ENCODE measurements around the gene RERE. TPM values are rescaled to one million over a fixed set of nuclear protein-coding genes. Genes with fewer than 3 reads are reported as not detected.
A peak's percentile ranks its signal among the peaks of the same experiment; 100 is the strongest.
"Not testable (repeated sequence)": the region's sequence is repeated elsewhere in the genome, so short reads cannot be mapped to it uniquely, and the experiment has no call there.

Gene RERE
- total RNA-seq, 1 donor from 2014 or later: 76.8 TPM

DNA sequence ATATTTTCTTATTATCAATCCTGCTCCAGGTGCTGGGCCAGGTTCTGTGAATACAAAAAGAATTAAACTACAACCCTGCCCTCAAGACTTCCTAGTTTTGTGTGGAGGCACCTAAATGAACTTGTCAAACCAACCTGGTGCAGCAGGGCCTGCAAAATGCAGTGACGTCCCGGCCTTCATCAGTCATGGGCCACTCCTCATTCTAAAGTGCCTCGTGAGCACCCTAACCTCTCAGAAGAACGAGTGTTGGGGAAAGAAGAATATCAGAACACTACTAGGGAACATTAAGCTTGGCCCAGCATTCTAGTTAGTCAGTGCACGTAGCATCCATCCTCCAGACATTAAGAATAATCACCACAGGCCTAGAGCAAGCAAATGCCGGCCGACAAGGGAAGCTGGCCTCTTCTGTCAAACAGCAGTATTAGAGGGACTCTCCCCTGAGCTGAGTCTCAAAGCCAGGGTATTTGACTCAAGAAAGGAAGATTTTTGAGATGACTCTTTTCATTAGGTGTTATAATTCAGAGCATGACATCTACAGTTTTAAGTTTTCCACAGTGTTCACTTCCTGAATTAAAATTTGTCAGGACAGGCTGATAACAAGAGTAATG, 361.6 kb downstream of the RERE start:
- Mint-ChIP-seq H3K4me1 (ENCODE audit: unreplicated experiment) (peaks cover 44% of the 10 kb centered on the region), H3K4me3 (ENCODE audit: unreplicated experiment) (no peak overlapping the region), H3K27me3 (ENCODE audit: unreplicated experiment) (no peaks in the 10 kb centered on the region), H3K36me3 (ENCODE audit: unreplicated experiment) (peaks cover 5% of the 10 kb centered on the region), H3K27ac (ENCODE audit: unreplicated experiment) (peak overlapping the region; percentile 84), H3K9me3 (ENCODE audit: unreplicated experiment) (no peaks in the 10 kb centered on the region)
- TF ChIP-seq, protein P1, sequence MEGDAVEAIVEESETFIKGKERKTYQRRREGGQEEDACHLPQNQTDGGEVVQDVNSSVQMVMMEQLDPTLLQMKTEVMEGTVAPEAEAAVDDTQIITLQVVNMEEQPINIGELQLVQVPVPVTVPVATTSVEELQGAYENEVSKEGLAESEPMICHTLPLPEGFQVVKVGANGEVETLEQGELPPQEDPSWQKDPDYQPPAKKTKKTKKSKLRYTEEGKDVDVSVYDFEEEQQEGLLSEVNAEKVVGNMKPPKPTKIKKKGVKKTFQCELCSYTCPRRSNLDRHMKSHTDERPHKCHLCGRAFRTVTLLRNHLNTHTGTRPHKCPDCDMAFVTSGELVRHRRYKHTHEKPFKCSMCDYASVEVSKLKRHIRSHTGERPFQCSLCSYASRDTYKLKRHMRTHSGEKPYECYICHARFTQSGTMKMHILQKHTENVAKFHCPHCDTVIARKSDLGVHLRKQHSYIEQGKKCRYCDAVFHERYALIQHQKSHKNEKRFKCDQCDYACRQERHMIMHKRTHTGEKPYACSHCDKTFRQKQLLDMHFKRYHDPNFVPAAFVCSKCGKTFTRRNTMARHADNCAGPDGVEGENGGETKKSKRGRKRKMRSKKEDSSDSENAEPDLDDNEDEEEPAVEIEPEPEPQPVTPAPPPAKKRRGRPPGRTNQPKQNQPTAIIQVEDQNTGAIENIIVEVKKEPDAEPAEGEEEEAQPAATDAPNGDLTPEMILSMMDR (IDR thresholded peaks at IDR 0.05): no peak
- DNase-seq (ENCODE audit: extremely low spot score, unreplicated experiment): no peak

DNA sequence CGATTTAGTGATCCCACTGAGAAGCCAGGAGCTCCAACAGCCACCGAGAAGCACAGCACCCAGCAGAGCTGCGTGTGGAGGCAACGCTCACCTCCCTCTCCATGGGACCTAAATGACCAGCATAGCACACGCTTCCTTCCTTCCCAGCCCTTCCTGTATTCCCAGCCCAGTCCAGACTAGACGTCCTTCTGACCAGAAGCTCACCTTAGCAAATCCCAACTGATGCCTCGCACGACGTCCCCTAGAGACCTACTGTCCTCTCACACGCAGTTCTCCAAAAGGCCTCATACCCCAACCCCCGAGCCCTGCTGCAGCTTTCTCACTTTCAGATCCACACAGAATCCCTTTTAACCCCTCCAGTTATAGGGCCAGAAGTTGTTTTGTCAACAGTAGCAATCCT, 367.1 kb downstream of the RERE start:
- DNase-seq (ENCODE audit: extremely low spot score, unreplicated experiment): no peak
- TF ChIP-seq, protein P1 (IDR thresholded peaks at IDR 0.05): no peak
- Mint-ChIP-seq H3K4me1 (ENCODE audit: unreplicated experiment) (peaks cover 5% of the 10 kb centered on the region), H3K36me3 (ENCODE audit: unreplicated experiment) (peaks cover 17% of the 10 kb centered on the region), H3K27me3 (ENCODE audit: unreplicated experiment) (no peaks in the 10 kb centered on the region), H3K4me3 (ENCODE audit: unreplicated experiment) (no peak overlapping the region), H3K9me3 (ENCODE audit: unreplicated experiment) (no peaks in the 10 kb centered on the region), H3K27ac (ENCODE audit: unreplicated experiment) (no peak overlapping the region)

DNA sequence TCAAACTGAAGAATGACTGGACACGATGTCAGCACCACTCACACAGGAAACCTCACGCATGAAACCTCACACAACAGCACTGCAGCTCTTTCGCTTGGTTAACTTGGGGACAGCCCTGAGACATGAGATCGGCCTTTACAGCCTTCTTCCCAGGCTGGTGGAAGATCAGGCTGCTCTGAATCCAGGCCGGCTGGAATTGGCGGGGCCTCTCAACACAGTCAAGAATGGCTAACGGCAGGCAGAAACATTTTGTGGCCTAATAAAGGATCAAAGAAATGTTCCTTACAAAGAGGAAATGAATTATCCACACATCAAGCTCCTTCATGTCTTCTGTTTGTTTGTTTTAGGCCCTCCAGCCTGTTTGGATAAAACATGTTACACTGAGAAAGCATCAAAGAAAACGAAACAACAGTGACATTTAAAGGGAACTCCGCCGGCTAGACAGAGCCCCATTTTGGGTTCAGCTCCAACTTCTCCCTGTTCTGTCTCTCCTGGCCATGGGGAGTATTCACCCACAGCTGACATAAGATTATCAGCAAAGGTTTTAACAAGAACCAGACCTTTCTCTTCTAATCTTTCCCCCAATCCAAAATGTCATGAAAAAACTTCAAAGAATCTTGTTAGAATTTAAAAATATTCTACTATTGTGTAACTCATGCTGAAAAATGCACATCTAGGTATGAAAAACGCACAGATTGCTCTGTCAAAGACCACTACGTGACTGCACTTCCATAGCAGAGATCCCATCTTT, 368.4 kb downstream of the RERE start:
- no peak for DNase-seq (ENCODE audit: extremely low spot score, unreplicated experiment)
- Mint-ChIP-seq H3K36me3 (ENCODE audit: unreplicated experiment) (peaks cover 23% of the 10 kb centered on the region), H3K4me3 (ENCODE audit: unreplicated experiment) (no peak overlapping the region), H3K27ac (ENCODE audit: unreplicated experiment) (no peak overlapping the region), H3K27me3 (ENCODE audit: unreplicated experiment) (no peaks in the 10 kb centered on the region), H3K9me3 (ENCODE audit: unreplicated experiment) (no peaks in the 10 kb centered on the region), H3K4me1 (ENCODE audit: unreplicated experiment) (peaks cover 3% of the 10 kb centered on the region)
- TF ChIP-seq, protein P1 (IDR thresholded peaks at IDR 0.05): no peak

DNA sequence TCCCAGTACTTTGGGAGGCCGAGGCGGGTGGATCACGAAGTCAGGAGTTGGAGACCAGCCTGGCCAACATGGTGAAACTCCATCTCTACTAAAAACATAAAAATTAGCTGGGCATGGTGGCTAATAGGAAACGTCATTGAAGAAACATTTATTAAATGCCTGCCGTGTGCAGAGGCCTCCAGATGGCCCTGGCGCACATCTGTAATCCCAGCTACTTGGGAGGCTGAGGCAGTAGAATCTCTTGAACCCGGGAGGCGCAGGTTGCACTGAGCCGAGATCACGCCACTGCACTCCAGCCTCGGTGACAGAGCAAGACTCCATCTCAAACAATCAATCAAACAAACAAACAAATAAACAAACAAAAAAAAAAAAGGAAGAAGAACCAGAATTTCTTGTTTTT, 368.9 kb downstream of the RERE start:
- H3K9me3 Mint-ChIP-seq (ENCODE audit: unreplicated experiment); H3K4me1 Mint-ChIP-seq (ENCODE audit: unreplicated experiment); DNase-seq (ENCODE audit: extremely low spot score, unreplicated experiment); H3K27ac Mint-ChIP-seq (ENCODE audit: unreplicated experiment); H3K4me3 Mint-ChIP-seq (ENCODE audit: unreplicated experiment); H3K27me3 Mint-ChIP-seq (ENCODE audit: unreplicated experiment): not testable (repeated sequence)
- H3K36me3 Mint-ChIP-seq (ENCODE audit: unreplicated experiment): peaks cover 23% of the 10 kb centered on the region

DNA sequence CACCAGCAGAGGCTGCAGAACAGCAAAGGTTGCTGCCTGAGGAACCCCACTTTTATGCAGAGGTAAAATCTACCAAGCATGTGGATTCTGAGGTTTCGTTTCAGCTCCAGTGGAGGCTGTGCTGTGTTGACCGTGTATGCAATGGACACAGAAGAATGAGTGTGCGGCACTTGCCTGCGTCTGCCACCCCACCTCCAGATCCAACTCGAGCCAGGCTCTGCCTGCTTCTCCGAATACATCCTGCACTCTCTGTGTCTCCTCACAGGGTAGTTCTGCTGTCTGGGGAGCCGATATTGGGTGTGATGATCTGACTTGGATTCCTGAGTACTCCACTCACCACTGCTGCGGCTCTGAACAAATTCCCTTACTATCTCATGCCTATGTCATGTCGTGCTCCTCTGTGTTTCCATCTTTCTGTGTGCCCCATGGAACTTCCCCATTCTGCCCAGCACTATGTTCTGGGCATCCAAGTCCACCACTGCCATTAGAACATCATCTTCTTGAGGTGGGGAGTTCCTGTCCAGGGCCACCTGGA, 369.8 kb downstream of the RERE start:
- H3K4me1 Mint-ChIP-seq (ENCODE audit: unreplicated experiment): no peaks in the 10 kb centered on the region
- TF ChIP-seq, protein P1 (IDR thresholded peaks at IDR 0.05): no peak
- H3K27me3 Mint-ChIP-seq (ENCODE audit: unreplicated experiment): no peaks in the 10 kb centered on the region
- H3K27ac Mint-ChIP-seq (ENCODE audit: unreplicated experiment): no peak overlapping the region
- peaks cover 25% of the 10 kb centered on the region for H3K36me3 Mint-ChIP-seq (ENCODE audit: unreplicated experiment)
- no peak for DNase-seq (ENCODE audit: extremely low spot score, unreplicated experiment)
- no peak overlapping the region for H3K4me3 Mint-ChIP-seq (ENCODE audit: unreplicated experiment)
- H3K9me3 Mint-ChIP-seq (ENCODE audit: unreplicated experiment): no peaks in the 10 kb centered on the region

DNA sequence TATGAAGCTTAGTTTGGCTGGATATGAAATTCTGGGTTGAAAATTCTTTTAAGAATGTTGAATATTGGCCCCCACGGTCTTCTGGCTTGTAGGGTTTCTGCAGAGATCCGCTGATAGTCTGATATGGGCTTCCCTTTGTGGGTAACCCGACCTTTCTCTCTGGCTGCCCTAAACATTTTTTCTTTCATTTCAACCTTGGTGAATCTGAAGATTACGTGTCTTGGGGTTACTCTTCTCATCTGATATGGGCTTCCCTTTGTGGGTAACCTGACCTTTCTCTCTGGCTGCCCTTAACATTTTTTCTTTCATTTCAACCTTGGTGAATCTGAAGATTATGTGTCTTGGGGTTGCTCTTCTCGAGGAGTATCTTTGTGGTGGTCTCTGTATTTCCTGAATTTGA, 371.3 kb downstream of the RERE start:
- H3K27ac Mint-ChIP-seq (ENCODE audit: unreplicated experiment); DNase-seq (ENCODE audit: extremely low spot score, unreplicated experiment); H3K27me3 Mint-ChIP-seq (ENCODE audit: unreplicated experiment); H3K9me3 Mint-ChIP-seq (ENCODE audit: unreplicated experiment); H3K4me1 Mint-ChIP-seq (ENCODE audit: unreplicated experiment); H3K4me3 Mint-ChIP-seq (ENCODE audit: unreplicated experiment): not testable (repeated sequence)
- peaks cover 31% of the 10 kb centered on the region for H3K36me3 Mint-ChIP-seq (ENCODE audit: unreplicated experiment)
